SK-N-SH (cell line): Measurements from ENCODE around the gene MRFAP1L1. TPM values are rescaled to one million over a fixed set of nuclear protein-coding genes. Genes with fewer than 3 reads are reported as not detected.

Source experiments
- CTCF ChIA-PET: fragments of 300-600, 350-600 bp; formaldehyde crosslinking; extraction: SDS; loops from one replicate; lab custom pipeline; 2021; lab: Yijun Ruan, JAX
- POLR2A ChIA-PET: fragments of 350-600 bp; sonication (Branson Sonifier 250); formaldehyde crosslinking; extraction: SDS; loops from one replicate; lab custom pipeline; 2020; ENCODE audit warnings: antibody characterized with exemption, inconsistent platforms; lab: Yijun Ruan, JAX
- DNase-seq: peaks from one replicate; pipeline ENCODE4 v3.0.0; 2012
- H2AFZ ChIP-seq: fragments of 200-600 bp; sonication (generic); 2 replicates; pipeline ENCODE4 v1.8.1; 2016; ENCODE audit warnings: antibody characterized with exemption, mild to moderate bottlenecking, low read depth
- H3F3A ChIP-seq: fragments of 200-600 bp; sonication (generic); replicated peaks from 2 replicates; pipeline ENCODE3; 2016; ENCODE audit warnings: antibody characterized with exemption, mild to moderate bottlenecking; ENCODE audit not compliant: insufficient read depth
- H3K27ac ChIP-seq, 2 experiments: fragments of 200-500 bp in 1 of 2; fragments of 200-600 bp in 1 of 2; sonication (Bioruptor generic) in 1 of 2; sonication (generic), shearing (Covaris generic) in 1 of 2; 2 replicates each; pipeline versions ENCODE4 v1.5.1 to v1.6.1; 2014 to 2016; ENCODE audit warnings: low read depth in 2 of 2, inconsistent platforms in 1 of 2, low read length in 1 of 2, mild to moderate bottlenecking in 1 of 2, mixed read lengths in 1 of 2
- H3K27me3 ChIP-seq: fragments of 200-600 bp; sonication (generic), shearing (Covaris generic); 2 replicates; pipeline ENCODE4 v1.6.1; 2016; ENCODE audit warnings: mixed run types; ENCODE audit not compliant: insufficient read depth
- H3K36me3 ChIP-seq, 2 experiments: fragments of 200-500 bp in 1 of 2; fragments of 200-600 bp in 1 of 2; sonication (Bioruptor generic) in 1 of 2; sonication (generic) in 1 of 2; replicated peaks in 1 of 2; 2 replicates each; pipeline versions ENCODE3 to v1.5.1; 2014 to 2016; ENCODE audit warnings: low read length in 1 of 2, mild to moderate bottlenecking in 1 of 2; ENCODE audit not compliant: insufficient read depth in 2 of 2, control insufficient read depth in 1 of 2
- H3K4me1 ChIP-seq, 2 experiments: fragments of 200-500 bp in 1 of 2; fragments of 200-600 bp in 1 of 2; sonication (Bioruptor generic) in 1 of 2; sonication (generic), shearing (Covaris generic) in 1 of 2; 2 replicates each; pipeline versions ENCODE4 v1.5.1 to v1.6.1; 2014 to 2016; ENCODE audit warnings: low read depth in 1 of 2, low read length in 1 of 2, mixed run types in 1 of 2; ENCODE audit not compliant: insufficient read depth in 2 of 2, control insufficient read depth in 1 of 2
- H3K4me2 ChIP-seq: fragments of 200-600 bp; sonication (generic), shearing (Covaris generic); 2 replicates; pipeline ENCODE4 v1.6.1; 2017; ENCODE audit warnings: mixed run types
- H3K4me3 ChIP-seq, 2 experiments: fragments of 200-500 bp in 1 of 2; fragments of 200-600 bp in 1 of 2; sonication (Bioruptor generic) in 1 of 2; sonication (generic), shearing (Covaris generic) in 1 of 2; 2 replicates each; pipeline versions ENCODE4 v1.5.1 to v1.8.1; 2014 to 2016; ENCODE audit warnings: low read depth in 2 of 2, inconsistent platforms in 1 of 2, low read length in 1 of 2, mild to moderate bottlenecking in 1 of 2, mixed read lengths in 1 of 2, moderate library complexity in 1 of 2
- H3K79me2 ChIP-seq: fragments of 200-600 bp; sonication (generic); 2 replicates; pipeline ENCODE4 v1.8.1; 2017; ENCODE audit warnings: mild to moderate bottlenecking; ENCODE audit not compliant: insufficient read depth
- H3K9ac ChIP-seq: fragments of 200-600 bp; sonication (generic); 2 replicates; pipeline ENCODE4 v1.6.1; 2017; ENCODE audit warnings: mixed run types
- H3K9me2 ChIP-seq: fragments of 200-600 bp; sonication (generic); 2 replicates; pipeline ENCODE4 v1.6.1; 2017; ENCODE audit warnings: mixed run types
- H3K9me3 ChIP-seq: fragments of 200-600 bp; sonication (generic); 2 replicates; pipeline ENCODE4 v1.6.1; 2017; ENCODE audit warnings: mixed run types, mild to moderate bottlenecking, moderate library complexity
- H4K20me1 ChIP-seq: fragments of 200-600 bp; sonication (generic); 2 replicates; pipeline ENCODE4 v1.6.1; 2017; ENCODE audit warnings: mild to moderate bottlenecking, mixed run types; ENCODE audit not compliant: insufficient read depth
- ELF1 ChIP-seq: IDR thresholded peaks from 2 replicates; pipeline ENCODE4 v1.4.0; 2012
- FOXM1 ChIP-seq: IDR thresholded peaks from 2 replicates; pipeline ENCODE4 v1.4.0; 2012; ENCODE audit warnings: low read depth, mild to moderate bottlenecking
- GABPA ChIP-seq: IDR thresholded peaks from 2 replicates; pipeline ENCODE4 v1.4.0; 2012; ENCODE audit warnings: low read depth, mild to moderate bottlenecking
- GATA2 ChIP-seq: sonication (generic); formaldehyde crosslinking; IDR thresholded peaks from 2 replicates; pipeline ENCODE4 v1.5.0; 2020; ENCODE audit warnings: mild to moderate bottlenecking, missing genetic modification reagents
- JUND ChIP-seq: IDR thresholded peaks from 2 replicates; pipeline ENCODE4 v1.4.0; 2012
- MXI1 ChIP-seq: IDR thresholded peaks from 2 replicates; pipeline ENCODE4 v1.6.1; 2012; ENCODE audit warnings: mild to moderate bottlenecking, low read depth, low read length, improper control_type of control experiment
- RFX5 ChIP-seq: IDR thresholded peaks from 2 replicates; pipeline ENCODE4 v1.6.1; 2012; ENCODE audit warnings: mild to moderate bottlenecking, improper control_type of control experiment, low read length
- RXRA ChIP-seq: IDR thresholded peaks from 2 replicates; pipeline ENCODE4 v1.4.0; 2012; ENCODE audit warnings: low read depth, mild to moderate bottlenecking, borderline replicate concordance
- SMC3 ChIP-seq: IDR thresholded peaks from 2 replicates; pipeline ENCODE4 v1.6.1; 2012; ENCODE audit warnings: low read depth, low read length, improper control_type of control experiment
- TAF1 ChIP-seq: IDR thresholded peaks from 2 replicates; pipeline ENCODE4 v1.6.1; 2012; ENCODE audit warnings: low read depth, mild to moderate bottlenecking, low read length, moderate library complexity, borderline replicate concordance
- TCF12 ChIP-seq: IDR thresholded peaks from 2 replicates; pipeline ENCODE4 v1.4.0; 2012
- YY1 ChIP-seq: IDR thresholded peaks from 2 replicates; pipeline ENCODE4 v1.4.0; 2012; ENCODE audit warnings: low read depth, mild to moderate bottlenecking
- WGBS: methylation state at CpG from one replicate; pipeline ENCODE4 v1.1.6; 2017; ENCODE audit warnings: low lambda C conversion rate; 5-methylcytosine and 5-hydroxymethylcytosine counted together
- polyA plus RNA-seq, 3 experiments: library from polyadenylated mRNA; depleted of rRNA; stranded (reverse); fragments of >200 nt; gene quantifications; 2 replicates each; pipeline ENCODE4 v1.2.3, GENCODE V29; 2012
- TF ChIP-seq, protein P1 (sequence below): fragments of 200-600 bp; sonication (generic); IDR thresholded peaks from 2 replicates; pipeline ENCODE4 v1.6.1; 2017; ENCODE audit warnings: antibody characterized with exemption, mild to moderate bottlenecking, moderate library complexity
- TF ChIP-seq, protein P2 (sequence below): fragments of 150-350 bp; IDR thresholded peaks from 2 replicates; pipeline ENCODE4 v1.6.1; 2017; ENCODE audit warnings: antibody characterized with exemption, low read length, low read depth, borderline replicate concordance
- TF ChIP-seq, protein P3 (sequence below): IDR thresholded peaks from 2 replicates; pipeline ENCODE4 v1.6.1; 2012; ENCODE audit warnings: mild to moderate bottlenecking, low read depth, low read length, moderate library complexity
- TF ChIP-seq, protein P4 (sequence below): IDR thresholded peaks from 2 replicates; pipeline ENCODE4 v1.4.0; 2012; ENCODE audit warnings: low read depth

The MRFAP1L1 gene
- polyA plus RNA-seq, 1 of the 3 experiments (the other 2 are of a cell fraction), result 60.3 TPM

DNA sequence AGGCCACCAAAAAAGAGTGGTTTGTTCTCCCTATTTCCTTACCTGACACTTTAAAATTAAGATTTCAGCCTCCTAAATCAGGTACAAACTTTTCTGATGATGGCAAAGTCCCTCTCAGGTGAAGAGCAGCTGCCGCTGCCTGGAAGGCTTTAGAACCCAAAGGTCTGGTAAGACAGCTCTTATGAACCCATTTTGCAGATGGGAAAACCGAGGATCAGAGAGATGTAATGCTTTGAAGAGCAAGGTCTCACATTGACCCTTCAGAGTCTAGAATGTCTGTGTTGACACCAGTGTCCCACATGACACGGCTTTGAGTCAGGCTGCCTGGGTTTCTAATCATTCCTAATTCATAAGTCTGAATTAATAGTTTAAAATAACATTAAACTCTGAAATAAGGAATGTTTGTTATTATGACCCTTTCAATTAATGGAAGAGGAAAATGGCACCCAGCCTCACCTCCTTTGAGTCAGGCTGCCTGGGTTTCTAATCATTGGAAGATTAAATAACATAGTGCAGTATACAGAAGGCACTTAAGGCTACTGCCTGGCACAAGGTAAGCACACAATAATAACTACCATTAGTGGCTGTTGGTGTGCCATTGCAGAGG, 44.9 kb upstream of the MRFAP1L1 start (continued):
- TF ChIP-seq, protein P1, sequence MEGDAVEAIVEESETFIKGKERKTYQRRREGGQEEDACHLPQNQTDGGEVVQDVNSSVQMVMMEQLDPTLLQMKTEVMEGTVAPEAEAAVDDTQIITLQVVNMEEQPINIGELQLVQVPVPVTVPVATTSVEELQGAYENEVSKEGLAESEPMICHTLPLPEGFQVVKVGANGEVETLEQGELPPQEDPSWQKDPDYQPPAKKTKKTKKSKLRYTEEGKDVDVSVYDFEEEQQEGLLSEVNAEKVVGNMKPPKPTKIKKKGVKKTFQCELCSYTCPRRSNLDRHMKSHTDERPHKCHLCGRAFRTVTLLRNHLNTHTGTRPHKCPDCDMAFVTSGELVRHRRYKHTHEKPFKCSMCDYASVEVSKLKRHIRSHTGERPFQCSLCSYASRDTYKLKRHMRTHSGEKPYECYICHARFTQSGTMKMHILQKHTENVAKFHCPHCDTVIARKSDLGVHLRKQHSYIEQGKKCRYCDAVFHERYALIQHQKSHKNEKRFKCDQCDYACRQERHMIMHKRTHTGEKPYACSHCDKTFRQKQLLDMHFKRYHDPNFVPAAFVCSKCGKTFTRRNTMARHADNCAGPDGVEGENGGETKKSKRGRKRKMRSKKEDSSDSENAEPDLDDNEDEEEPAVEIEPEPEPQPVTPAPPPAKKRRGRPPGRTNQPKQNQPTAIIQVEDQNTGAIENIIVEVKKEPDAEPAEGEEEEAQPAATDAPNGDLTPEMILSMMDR, result no peak
- no peak for TF ChIP-seq GABPA
- no peak for TF ChIP-seq YY1
- TF ChIP-seq, protein P2, sequence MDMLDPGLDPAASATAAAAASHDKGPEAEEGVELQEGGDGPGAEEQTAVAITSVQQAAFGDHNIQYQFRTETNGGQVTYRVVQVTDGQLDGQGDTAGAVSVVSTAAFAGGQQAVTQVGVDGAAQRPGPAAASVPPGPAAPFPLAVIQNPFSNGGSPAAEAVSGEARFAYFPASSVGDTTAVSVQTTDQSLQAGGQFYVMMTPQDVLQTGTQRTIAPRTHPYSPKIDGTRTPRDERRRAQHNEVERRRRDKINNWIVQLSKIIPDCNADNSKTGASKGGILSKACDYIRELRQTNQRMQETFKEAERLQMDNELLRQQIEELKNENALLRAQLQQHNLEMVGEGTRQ, result no peak
- TF ChIP-seq, protein P3, sequence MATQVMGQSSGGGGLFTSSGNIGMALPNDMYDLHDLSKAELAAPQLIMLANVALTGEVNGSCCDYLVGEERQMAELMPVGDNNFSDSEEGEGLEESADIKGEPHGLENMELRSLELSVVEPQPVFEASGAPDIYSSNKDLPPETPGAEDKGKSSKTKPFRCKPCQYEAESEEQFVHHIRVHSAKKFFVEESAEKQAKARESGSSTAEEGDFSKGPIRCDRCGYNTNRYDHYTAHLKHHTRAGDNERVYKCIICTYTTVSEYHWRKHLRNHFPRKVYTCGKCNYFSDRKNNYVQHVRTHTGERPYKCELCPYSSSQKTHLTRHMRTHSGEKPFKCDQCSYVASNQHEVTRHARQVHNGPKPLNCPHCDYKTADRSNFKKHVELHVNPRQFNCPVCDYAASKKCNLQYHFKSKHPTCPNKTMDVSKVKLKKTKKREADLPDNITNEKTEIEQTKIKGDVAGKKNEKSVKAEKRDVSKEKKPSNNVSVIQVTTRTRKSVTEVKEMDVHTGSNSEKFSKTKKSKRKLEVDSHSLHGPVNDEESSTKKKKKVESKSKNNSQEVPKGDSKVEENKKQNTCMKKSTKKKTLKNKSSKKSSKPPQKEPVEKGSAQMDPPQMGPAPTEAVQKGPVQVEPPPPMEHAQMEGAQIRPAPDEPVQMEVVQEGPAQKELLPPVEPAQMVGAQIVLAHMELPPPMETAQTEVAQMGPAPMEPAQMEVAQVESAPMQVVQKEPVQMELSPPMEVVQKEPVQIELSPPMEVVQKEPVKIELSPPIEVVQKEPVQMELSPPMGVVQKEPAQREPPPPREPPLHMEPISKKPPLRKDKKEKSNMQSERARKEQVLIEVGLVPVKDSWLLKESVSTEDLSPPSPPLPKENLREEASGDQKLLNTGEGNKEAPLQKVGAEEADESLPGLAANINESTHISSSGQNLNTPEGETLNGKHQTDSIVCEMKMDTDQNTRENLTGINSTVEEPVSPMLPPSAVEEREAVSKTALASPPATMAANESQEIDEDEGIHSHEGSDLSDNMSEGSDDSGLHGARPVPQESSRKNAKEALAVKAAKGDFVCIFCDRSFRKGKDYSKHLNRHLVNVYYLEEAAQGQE, result no peak

DNA sequence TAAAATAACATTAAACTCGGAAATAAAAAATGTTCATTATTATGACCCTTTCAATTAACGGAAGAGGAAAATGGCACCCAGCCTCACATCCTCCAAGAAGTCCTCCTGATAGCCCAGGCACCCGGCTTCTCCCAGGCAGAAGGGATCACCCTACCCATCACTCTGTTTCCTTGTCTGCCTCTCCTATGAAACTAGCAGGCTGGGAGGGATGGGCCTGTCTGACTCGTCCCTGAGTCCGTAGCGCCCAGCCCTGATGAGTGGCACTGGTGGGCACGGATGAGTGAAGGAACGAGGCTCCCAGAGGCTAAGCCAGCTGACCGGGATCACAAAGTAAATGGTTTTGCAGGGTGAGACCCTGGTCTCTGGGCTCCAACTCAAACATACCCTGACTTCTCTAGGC, 44.2 kb upstream of the MRFAP1L1 start:
- Histone ChIP-seq H3K4me1 (peaks cover 0 to 6% of the 10 kb centered on the region in 2 experiments; a peak in 1 of 4 replicates), H3K27me3 (no peaks in the 10 kb centered on the region), H3K79me2 (no peaks in the 10 kb centered on the region), H4K20me1 (no peaks in the 10 kb centered on the region), H3F3A (no peaks in the 10 kb centered on the region), H3K27ac (no peak overlapping the region), H3K9me3 (no peaks in the 10 kb centered on the region), H3K36me3 (no peaks in the 10 kb centered on the region), H3K9ac (no peak overlapping the region), H3K4me2 (no peak overlapping the region), H2AFZ (no peak overlapping the region), H3K4me3 (no peak overlapping the region), H3K9me2 (no peaks in the 10 kb centered on the region)
- POLR2A ChIA-PET, result no interaction called here
- CTCF ChIA-PET, result no interaction called here
- DNase-seq, result no peak
- 79% methylated on average over 5 of the region's 9 CpGs for WGBS
- TF ChIP-seq FOXM1, result no peak
- TF ChIP-seq, protein P3, result no peak
- TF ChIP-seq, protein P2, result no peak
- no peak for TF ChIP-seq JUND
- no peak for TF ChIP-seq ELF1
- TF ChIP-seq, protein P4, sequence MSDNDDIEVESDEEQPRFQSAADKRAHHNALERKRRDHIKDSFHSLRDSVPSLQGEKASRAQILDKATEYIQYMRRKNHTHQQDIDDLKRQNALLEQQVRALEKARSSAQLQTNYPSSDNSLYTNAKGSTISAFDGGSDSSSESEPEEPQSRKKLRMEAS, result no peak
- no peak for TF ChIP-seq MXI1
- no peak for TF ChIP-seq GATA2
- TF ChIP-seq, protein P1, result no peak
- no peak for TF ChIP-seq TCF12
- TF ChIP-seq RXRA, result no peak
- no peak for TF ChIP-seq TAF1
- no peak for TF ChIP-seq GABPA
- no peak for TF ChIP-seq RFX5
- no peak for TF ChIP-seq SMC3
